RWPE2 (cell line): ENCODE data around the gene DAZAP1.

Source experiments
- ATAC-seq: fragments of 200-7000 bp; cut with Tn5 transposase; 3 replicates; pipeline ENCODE4 v1.9.1; 2021; ENCODE audit warnings: low read depth
- DNase-seq: peaks from one replicate; pipeline ENCODE4 v3.0.0-alpha.2; 2020; ENCODE audit warnings: low spot score
- H3K27ac ChIP-seq: fragments of 450-650 bp; 2 replicates; pipeline ENCODE4 v1.5.1; 2017; ENCODE audit warnings: mild to moderate bottlenecking; ENCODE audit not compliant: poor library complexity, severe bottlenecking
- H3K27me3 ChIP-seq: fragments of 250-450 bp; sonication (Bioruptor Pico); 2 replicates; pipeline ENCODE4 v1.5.1; 2021; ENCODE audit warnings: mild to moderate bottlenecking, moderate library complexity; ENCODE audit not compliant: insufficient read depth, poor library complexity, severe bottlenecking
- H3K36me3 ChIP-seq: fragments of 250-450 bp; sonication (Bioruptor Pico); 2 replicates; pipeline ENCODE4 v1.5.1; 2020; ENCODE audit warnings: low read depth, mild to moderate bottlenecking, moderate library complexity
- H3K4me1 ChIP-seq: fragments of 250-450 bp; sonication (Bioruptor Pico); 2 replicates; pipeline ENCODE4 v1.5.1; 2021; ENCODE audit warnings: mild to moderate bottlenecking, moderate library complexity; ENCODE audit not compliant: insufficient read depth, poor library complexity, severe bottlenecking
- H3K4me3 ChIP-seq: fragments of 250-450 bp; sonication (Bioruptor Pico); 2 replicates; pipeline ENCODE4 v1.5.1; 2021; ENCODE audit warnings: mild to moderate bottlenecking, moderate library complexity; ENCODE audit not compliant: severe bottlenecking
- H3K9me3 ChIP-seq: fragments of 250-450 bp; sonication (Bioruptor Pico); 2 replicates; pipeline ENCODE4 v1.5.1; 2021; ENCODE audit warnings: mild to moderate bottlenecking, moderate library complexity; ENCODE audit not compliant: severe bottlenecking
- TF ChIP-seq, protein P1 (sequence below): fragments of 450-650 bp; IDR thresholded peaks from one replicate; pipeline ENCODE4 v1.5.1; 2017; ENCODE audit warnings: mild to moderate bottlenecking, moderate library complexity; ENCODE audit not compliant: poor library complexity, severe bottlenecking

DAZAP1 gene

GRCh38 chr19:1362387-1363257, 44.8 kb upstream of the DAZAP1 start:
- Histone ChIP-seq H3K27ac (no peak overlapping the region), H3K27me3 (no peaks in the 10 kb centered on the region), H3K4me3 (no peak overlapping the region), H3K36me3 (peaks cover 65% of the 10 kb centered on the region), H3K4me1 (no peaks in the 10 kb centered on the region), H3K9me3 (no peaks in the 10 kb centered on the region)
- TF ChIP-seq, protein P1, sequence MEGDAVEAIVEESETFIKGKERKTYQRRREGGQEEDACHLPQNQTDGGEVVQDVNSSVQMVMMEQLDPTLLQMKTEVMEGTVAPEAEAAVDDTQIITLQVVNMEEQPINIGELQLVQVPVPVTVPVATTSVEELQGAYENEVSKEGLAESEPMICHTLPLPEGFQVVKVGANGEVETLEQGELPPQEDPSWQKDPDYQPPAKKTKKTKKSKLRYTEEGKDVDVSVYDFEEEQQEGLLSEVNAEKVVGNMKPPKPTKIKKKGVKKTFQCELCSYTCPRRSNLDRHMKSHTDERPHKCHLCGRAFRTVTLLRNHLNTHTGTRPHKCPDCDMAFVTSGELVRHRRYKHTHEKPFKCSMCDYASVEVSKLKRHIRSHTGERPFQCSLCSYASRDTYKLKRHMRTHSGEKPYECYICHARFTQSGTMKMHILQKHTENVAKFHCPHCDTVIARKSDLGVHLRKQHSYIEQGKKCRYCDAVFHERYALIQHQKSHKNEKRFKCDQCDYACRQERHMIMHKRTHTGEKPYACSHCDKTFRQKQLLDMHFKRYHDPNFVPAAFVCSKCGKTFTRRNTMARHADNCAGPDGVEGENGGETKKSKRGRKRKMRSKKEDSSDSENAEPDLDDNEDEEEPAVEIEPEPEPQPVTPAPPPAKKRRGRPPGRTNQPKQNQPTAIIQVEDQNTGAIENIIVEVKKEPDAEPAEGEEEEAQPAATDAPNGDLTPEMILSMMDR: no peak
- no peak for DNase-seq
- ATAC-seq: no peak

- no peak for ATAC-seq
- H3K27me3 ChIP-seq: no peaks in the 10 kb centered on the region
- peaks cover 55% of the 10 kb centered on the region for H3K36me3 ChIP-seq
- TF ChIP-seq, protein P1: no peak
- no peaks in the 10 kb centered on the region for H3K9me3 ChIP-seq
- no peak overlapping the region for H3K27ac ChIP-seq
- no peak overlapping the region for H3K4me3 ChIP-seq
- DNase-seq: no peak
- H3K4me1 ChIP-seq: no peaks in the 10 kb centered on the region
These were observed 43.8 kb upstream of the DAZAP1 start for GRCh38 chr19:1363599-1363998.

DNA sequence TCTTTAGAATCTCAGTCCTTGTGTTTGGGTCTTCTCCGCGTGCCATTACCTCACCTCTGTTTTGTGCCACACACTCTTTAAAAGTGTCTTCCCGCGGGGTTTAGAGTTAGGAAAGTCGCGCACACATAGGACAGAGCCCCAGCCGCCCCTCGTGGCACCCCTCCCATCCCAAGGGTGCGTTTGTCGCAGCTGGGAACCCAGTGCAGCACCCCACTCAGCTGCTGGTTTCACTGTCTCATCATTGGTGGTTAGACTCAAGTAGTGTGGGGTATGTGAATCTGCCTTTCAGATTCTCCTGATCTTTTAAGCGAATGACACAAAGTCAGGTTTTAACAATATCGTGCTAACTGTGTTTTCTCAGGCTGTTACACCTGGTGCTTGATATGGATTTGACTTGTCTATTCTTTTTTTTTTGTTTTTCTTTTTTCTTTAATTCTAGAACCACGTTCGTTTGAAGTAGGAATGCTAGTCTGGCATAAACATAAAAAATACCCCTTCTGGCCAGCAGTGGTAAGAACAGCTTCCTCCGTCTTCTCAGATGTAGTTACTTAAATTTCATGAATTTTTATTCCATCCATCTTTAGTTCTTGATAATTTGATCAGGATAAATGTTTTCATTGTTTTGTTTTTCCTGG, 43.2 kb upstream of the DAZAP1 start:
- Histone ChIP-seq H3K27ac (no peak overlapping the region), H3K4me3 (no peak overlapping the region), H3K9me3 (no peaks in the 10 kb centered on the region), H3K4me1 (no peaks in the 10 kb centered on the region), H3K27me3 (no peaks in the 10 kb centered on the region), H3K36me3 (peaks cover 52% of the 10 kb centered on the region)
- ATAC-seq (no peak), DNase-seq (no peak)
- TF ChIP-seq, protein P1: no peak

- H3K27ac ChIP-seq: no peak overlapping the region
- TF ChIP-seq, protein P1: no peak
- DNase-seq (no peak), ATAC-seq (no peak)
- no peaks in the 10 kb centered on the region for H3K27me3 ChIP-seq
- no peaks in the 10 kb centered on the region for H3K9me3 ChIP-seq
- H3K4me1 ChIP-seq: no peaks in the 10 kb centered on the region
- H3K36me3 ChIP-seq: peaks cover 46% of the 10 kb centered on the region
- no peak overlapping the region for H3K4me3 ChIP-seq
These were observed 41.8 kb upstream of the DAZAP1 start for GRCh38 chr19:1365319-1366269.
